HG02870 (cell line): ENCODE results near the gene KDM4C.

Experiments used
- ATAC-seq: cut with Tn5 transposase; IDR thresholded peaks from one replicate; pipeline ENCODE4 v1.9.1; 2021; ENCODE audit warnings: mild to moderate bottlenecking, moderate library complexity; ENCODE audit not compliant: unreplicated experiment

KDM4C gene

GRCh38 chr9:6897898-6898302, 140.1 kb downstream of the KDM4C start:
- no peak for ATAC-seq

- no peak for ATAC-seq
Observed at GRCh38 chr9:6899274-6899673, 141.5 kb downstream of the KDM4C start.

- ATAC-seq = no peak
Observed at GRCh38 chr9:6900440-6900883, 142.7 kb downstream of the KDM4C start.

- no peak for ATAC-seq
Observed at GRCh38 chr9:6901180-6901579, 143.4 kb downstream of the KDM4C start.

GRCh38 chr9:6902423-6902822, 144.7 kb downstream of the KDM4C start:
- ATAC-seq = peak; percentile 42

GRCh38 chr9:6904371-6904770, 146.6 kb downstream of the KDM4C start:
- no peak for ATAC-seq

- no peak for ATAC-seq
Observed at GRCh38 chr9:6905850-6906375, 148.1 kb downstream of the KDM4C start.

- ATAC-seq = no peak
Observed at GRCh38 chr9:6907772-6908381, 150.1 kb downstream of the KDM4C start.

GRCh38 chr9:6909181-6909580, 151.4 kb downstream of the KDM4C start:
- no peak for ATAC-seq

GRCh38 chr9:6910032-6910431, 152.3 kb downstream of the KDM4C start:
- ATAC-seq = no peak

- ATAC-seq = no peak
Observed at GRCh38 chr9:6910497-6910896, 152.7 kb downstream of the KDM4C start.

- ATAC-seq = no peak
Observed at GRCh38 chr9:6911901-6912638, 154.3 kb downstream of the KDM4C start.

GRCh38 chr9:6915635-6916034, 157.9 kb downstream of the KDM4C start:
- no peak for ATAC-seq

GRCh38 chr9:6917162-6917561, 159.4 kb downstream of the KDM4C start:
- peak; percentile 76 for ATAC-seq

GRCh38 chr9:6920041-6920440, 162.3 kb downstream of the KDM4C start:
- ATAC-seq = no peak

GRCh38 chr9:6921315-6921714, 163.5 kb downstream of the KDM4C start:
- ATAC-seq = no peak

- ATAC-seq = no peak
Observed at GRCh38 chr9:6922124-6922676, 164.4 kb downstream of the KDM4C start.

GRCh38 chr9:6922680-6923079, 164.9 kb downstream of the KDM4C start:
- no peak for ATAC-seq

GRCh38 chr9:6923086-6923485, 165.3 kb downstream of the KDM4C start:
- ATAC-seq = no peak

- ATAC-seq = no peak
Observed at GRCh38 chr9:6924149-6924548, 166.4 kb downstream of the KDM4C start.

- ATAC-seq = no peak
Observed at GRCh38 chr9:6924988-6925563, 167.3 kb downstream of the KDM4C start.

- no peak for ATAC-seq
Observed at GRCh38 chr9:6925836-6926235, 168.1 kb downstream of the KDM4C start.
